GM21528 (cell line): Measurements from ENCODE around the gene RYR1.
"Not testable (repeated sequence)": the region's sequence is repeated elsewhere in the genome, so short reads cannot be mapped to it uniquely, and the experiment has no call there.

Experiments used
- ATAC-seq: cut with Tn5 transposase; IDR thresholded peaks from one replicate; pipeline ENCODE4 v1.9.1; 2021; ENCODE audit warnings: mild to moderate bottlenecking, moderate library complexity; ENCODE audit not compliant: unreplicated experiment, low FRiP score

Gene RYR1

DNA sequence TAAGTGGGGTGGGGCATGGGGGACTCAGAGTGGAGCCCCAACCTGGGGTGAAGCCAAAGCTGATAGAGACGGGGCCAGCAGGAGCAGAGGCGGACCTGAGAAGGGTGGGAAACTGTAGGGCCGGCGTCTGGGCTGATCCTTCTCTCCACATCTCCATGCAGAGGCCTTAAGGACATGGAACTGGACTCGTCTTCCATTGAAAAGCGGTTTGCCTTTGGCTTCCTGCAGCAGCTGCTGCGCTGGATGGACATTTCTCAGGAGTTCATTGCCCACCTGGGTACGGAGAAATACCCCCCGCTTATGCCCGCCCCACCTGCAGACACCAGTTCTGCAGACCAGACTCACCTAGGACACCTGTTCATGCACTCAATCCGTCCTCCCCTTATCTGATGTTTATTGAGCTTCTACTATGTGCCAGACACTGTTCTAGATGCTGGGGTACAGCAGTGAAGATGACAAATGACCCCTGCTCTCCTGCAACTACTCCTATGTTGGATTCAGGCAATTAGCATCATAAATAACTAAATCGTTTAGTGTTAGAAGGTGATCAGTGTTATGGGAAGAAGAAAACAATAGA, 74.1 kb downstream of the RYR1 start:
- no peak for ATAC-seq

DNA sequence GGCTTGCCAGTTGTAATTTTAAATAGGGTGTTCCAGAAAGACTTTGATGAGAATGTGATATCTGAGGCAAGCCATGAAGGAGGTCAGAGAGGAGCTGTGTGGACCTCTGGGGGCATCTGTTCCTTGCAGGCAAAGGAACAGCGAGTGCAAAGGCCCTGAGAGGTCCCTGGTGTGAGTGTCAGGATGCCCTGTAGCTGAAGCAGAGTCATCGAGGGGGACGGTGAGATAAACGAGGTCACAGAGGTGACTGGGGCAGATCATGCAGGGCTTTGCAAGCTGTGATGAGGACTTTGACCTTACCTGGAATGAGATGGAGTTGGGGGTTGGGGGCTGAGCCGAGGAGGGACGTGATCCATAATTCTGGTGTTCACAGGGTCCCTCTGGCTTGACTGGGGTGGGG, 75.0 kb downstream of the RYR1 start:
- ATAC-seq: no peak

DNA sequence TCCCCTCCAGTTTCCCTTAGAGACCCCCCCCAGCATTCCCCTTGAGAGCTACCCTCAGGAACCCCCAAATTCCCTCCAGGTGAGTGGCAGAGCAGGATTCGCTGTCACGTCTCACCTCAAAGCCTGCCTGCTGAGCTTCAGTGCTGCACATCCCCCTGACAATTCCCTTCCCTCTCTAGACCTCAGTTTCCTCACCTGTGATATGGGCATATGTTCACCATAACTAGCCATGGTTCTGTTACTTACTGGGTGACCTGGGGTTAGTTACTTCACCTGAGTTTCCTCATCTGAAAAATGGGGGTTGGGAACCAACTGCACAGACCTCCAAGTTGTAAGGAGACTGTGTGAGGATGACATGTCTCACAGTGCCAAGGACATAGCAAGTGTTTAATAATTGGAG, 75.5 kb downstream of the RYR1 start:
- ATAC-seq: no peak

DNA sequence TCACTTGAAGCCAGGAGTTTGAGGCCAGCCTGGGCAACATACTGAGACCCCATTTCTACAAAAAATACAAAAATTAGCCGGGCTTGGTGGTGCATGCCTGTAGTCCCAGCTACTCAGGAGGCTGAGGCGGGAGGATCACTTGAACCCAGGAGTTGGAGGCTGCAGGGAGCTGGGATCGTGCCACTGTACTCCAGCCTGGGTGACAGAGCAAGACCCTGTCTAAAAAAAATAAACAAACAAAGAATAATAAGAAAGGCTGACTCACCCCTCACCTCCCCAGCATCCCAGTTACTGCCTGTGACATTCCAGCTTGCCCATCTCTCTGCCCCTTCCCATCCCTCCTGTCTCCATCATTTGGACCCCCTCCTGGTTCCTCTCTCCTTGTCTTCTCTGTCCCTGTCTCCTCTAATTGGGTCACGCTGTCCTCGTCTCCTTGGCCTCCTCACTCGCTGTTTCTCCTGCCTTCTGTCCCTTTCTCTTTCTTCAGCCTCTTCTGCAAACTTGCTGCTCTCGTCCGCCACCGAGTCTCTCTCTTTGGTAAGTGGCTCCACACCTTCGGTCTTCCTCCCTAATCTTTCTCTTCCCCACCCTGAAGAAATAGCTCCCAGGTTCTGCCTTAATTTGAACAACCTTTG, 77.7 kb downstream of the RYR1 start:
- no peak for ATAC-seq

DNA sequence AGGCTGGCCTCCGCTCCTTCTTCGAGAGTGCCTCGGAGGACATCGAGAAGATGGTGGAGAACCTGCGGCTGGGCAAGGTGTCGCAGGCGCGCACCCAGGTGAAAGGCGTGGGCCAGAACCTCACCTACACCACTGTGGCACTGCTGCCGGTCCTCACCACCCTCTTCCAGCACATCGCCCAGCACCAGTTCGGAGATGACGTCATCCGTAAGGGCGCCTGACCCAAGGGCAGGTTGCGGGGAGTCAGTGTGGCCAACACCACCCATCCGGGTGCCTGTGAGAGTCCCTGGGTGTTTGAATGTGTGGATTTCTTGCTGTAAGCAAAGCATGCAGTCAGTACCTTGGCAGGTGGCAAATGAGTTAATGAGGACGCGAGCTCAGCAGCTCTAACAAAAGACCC, 78.8 kb downstream of the RYR1 start:
- ATAC-seq: no peak

DNA sequence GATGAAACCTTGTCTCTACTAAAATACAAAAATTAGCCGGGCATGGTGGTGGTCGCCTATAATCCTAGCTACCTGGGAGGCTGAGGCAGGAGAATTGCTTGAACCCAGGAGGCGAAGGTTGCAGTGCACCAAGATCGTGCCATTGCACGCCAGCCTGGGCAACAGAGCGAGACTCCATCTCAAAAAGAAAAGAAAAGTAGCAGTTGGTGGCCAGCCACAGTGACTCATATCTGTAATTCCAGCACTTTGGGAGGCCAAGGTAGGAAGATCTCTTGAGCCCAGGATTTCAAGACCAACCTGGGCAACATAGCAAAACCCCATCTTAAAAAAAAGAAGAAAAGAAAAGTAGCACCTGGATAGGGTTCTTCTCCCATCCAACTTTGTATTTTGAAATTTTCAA, 79.7 kb downstream of the RYR1 start:
- not testable (repeated sequence) for ATAC-seq

DNA sequence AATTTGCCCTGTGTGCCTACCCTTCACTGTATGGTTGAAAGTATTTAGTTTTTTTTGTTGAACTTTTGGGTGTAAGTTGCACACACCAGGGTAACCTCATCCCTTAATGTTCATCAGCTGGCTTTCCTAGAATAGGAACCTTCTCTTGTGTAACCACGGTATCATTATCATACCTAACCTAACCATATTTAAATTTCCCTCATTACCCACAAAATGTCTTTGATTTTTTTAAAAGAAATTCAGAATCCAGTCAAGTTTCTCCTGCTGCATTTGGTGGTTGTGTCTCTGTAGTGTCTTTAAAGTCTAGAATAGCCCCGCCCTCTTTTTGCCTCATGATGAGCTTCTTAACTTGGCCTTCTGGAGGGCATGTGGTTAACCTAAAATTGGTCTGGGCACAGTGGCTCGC, 80.3 kb downstream of the RYR1 start:
- ATAC-seq: no peak

DNA sequence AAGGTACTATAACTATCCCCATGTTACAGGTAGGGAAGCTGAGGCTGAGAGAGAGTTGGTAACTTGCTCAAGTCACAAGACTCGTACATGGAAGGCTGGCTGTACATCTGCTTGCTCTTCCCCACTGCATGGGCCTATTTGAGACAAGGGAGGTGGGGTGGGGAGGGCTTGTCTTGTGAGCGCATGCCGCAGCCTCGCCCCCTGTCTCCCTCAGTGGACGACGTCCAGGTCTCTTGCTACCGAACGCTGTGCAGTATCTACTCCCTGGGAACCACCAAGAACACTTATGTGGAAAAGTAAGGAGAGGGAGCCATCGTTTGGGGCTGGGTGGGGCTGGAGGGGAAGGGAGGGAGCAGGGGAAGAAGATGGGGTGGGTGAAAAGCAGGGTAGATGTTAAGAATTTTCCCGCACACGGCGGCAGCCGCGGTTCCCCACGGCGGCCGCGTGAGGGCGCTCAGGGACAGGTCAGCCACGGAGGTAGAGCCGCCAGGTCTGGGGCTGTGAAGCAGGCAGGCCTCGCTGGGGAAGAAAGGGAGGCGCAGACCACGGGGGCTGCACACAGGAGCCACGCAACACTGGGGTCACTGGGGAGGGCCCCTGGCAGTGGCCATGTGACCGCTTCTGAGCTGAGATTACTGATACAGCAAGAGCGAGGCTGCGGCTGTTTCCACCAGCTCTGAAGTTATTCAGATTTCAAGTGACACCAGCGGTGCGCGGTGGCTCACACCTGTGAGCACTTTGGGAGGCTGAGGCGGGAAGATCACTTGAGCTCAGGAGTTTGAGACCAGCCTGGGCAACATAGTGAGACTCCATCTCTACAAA, 81.5 kb downstream of the RYR1 start:
- no peak for ATAC-seq

DNA sequence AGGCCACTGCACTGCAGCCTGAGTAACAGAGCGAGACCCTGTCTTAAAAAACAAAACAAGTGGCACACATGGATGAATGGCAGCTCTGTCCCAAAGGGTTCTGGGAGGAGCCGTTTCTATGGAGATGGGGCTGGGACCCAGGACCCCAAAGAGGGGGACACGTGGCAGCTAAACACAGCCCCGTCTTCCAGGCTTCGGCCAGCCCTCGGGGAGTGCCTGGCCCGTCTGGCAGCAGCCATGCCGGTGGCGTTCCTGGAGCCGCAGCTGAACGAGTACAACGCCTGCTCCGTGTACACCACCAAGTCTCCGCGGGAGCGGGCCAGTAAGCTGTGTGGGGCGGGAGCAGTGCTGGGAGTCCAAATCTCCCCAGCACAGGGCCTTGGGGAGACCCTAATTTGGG, 82.4 kb downstream of the RYR1 start:
- no peak for ATAC-seq

DNA sequence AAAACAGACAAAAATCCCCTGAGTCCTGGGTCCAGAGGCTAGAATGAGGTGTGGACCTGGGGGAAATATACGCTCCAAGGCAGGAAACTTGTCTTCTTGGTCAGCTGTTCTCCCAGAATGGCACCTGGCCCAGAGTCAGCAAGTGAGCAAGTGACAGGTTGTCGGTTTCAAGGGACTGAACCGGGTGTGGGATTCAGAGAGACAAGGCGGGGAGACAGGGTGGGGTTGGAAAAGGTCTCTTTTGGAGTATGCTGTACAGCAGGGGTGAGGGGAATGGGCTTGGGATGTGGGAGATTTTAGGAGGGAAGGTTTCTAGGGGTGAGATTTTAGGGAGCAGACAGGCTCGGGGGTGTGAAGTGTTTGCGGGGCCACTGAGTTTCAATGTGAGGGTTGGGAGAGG, 83.3 kb downstream of the RYR1 start:
- no peak for ATAC-seq

DNA sequence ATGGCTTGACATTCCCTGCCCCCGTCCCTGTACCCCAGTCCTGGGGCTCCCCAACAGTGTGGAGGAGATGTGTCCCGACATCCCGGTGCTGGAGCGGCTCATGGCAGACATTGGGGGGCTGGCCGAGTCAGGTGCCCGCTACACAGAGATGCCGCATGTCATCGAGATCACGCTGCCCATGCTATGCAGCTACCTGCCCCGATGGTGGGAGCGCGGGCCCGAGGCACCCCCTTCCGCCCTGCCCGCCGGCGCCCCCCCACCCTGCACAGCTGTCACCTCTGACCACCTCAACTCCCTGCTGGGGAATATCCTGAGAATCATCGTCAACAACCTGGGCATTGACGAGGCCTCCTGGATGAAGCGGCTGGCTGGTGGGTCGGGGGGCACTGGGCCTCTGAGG, 83.8 kb downstream of the RYR1 start:
- no peak for ATAC-seq

DNA sequence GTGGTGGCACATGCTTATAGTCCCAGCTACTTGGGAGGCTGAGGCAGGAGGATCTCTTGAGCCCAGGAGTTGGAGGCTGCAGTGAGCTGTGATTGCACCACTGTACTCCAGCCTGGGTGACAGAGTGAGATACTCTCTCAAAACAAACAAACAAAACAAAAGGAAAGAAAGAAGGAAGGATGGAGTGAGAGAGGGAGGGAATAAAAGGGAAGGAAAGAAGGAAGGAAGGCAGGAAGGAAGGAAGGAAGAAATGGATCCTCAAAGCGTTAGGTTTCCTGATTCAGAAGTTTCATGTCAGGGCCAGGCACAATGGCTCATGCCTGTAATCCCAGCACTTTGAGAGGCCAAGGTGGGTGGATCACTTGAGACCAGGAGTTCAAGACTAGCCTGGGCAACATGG, 84.5 kb downstream of the RYR1 start:
- not testable (repeated sequence) for ATAC-seq

DNA sequence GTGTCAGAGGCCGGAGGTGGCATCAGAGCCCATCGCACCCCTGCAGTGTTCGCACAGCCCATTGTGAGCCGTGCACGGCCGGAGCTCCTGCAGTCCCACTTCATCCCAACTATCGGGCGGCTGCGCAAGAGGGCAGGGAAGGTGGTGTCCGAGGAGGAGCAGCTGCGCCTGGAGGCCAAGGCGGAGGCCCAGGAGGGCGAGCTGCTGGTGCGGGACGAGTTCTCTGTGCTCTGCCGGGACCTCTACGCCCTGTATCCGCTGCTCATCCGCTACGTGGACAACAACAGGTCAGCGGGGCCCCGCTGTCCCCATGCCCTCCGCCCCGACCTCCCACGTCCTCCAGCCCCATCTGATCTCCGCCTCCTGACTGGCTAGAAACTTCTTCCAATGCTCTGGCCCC, 85.7 kb downstream of the RYR1 start:
- ATAC-seq: no peak

DNA sequence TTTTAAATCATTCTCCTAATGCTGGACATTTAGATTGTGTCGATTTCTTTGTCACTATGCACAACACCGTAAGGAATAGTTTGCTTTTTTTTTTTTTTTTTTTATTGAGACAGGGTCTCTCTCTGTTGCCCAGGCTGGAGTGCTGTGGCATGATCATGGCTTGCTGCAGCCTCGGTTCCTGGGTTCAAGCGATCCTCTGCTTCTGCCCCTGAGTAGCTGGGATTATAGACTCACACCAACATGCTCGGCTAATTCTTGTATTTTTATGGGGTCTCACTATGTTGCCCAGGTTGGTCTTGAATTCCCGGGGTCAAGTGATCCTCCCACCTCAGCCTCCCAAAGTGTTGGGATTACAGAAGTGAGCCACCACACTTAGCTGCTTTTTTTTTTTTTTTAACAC, 86.5 kb downstream of the RYR1 start:
- ATAC-seq: no peak

DNA sequence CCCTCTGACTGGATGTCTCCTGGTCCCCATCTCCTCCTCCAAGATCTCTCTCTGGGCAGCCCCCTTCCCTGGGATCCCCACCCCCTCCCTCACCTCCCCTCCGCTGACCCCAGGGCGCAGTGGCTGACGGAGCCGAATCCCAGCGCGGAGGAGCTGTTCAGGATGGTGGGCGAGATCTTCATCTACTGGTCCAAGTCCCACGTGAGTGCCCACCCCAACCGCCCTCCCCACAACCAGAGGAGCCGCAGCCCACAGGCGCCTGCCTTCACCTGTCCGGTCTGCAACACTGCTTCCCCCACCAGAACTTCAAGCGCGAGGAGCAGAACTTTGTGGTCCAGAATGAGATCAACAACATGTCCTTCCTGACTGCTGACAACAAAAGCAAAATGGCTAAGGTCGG, 89.4 kb downstream of the RYR1 start:
- no peak for ATAC-seq

DNA sequence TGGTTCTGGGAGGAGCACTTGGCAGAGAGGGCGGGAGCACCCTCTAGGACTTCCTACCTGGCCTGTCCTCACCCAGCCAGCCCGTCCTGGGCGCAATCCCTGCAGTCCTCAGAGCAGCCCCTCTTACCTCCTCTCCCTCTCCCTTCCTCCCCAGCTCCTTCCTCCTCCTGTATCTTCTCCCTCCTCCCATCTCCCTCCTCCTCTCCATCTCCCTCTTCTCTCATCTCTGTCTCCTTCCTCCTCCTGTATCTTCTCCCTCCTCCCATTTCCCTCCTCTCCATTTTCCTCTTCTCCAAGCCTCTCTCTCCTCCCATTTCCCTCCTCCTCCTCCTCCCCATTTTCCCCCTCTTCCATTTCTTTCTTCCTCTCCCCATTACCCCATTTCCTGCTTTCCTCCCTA, 89.8 kb downstream of the RYR1 start:
- no peak for ATAC-seq

DNA sequence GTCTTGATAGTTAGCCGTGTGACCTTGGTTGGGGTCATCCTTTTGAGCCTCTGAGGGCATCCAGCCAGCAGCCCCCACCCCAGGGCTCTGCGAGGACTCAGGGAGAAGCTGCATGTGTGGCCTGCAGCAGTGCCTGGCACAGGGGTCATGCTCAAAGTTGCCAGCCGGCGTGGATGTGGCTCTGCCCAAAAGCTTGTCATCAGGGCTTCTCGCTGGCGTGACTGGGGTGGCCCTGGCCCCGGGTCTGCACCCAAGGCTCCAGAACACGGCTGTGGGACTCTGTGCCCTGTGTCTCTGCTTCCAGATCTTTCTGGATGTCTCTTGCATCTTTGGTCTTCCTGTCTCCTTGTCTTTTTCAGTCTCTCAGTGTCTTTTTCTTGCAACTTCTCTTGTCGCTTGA, 90.9 kb downstream of the RYR1 start:
- ATAC-seq: no peak

DNA sequence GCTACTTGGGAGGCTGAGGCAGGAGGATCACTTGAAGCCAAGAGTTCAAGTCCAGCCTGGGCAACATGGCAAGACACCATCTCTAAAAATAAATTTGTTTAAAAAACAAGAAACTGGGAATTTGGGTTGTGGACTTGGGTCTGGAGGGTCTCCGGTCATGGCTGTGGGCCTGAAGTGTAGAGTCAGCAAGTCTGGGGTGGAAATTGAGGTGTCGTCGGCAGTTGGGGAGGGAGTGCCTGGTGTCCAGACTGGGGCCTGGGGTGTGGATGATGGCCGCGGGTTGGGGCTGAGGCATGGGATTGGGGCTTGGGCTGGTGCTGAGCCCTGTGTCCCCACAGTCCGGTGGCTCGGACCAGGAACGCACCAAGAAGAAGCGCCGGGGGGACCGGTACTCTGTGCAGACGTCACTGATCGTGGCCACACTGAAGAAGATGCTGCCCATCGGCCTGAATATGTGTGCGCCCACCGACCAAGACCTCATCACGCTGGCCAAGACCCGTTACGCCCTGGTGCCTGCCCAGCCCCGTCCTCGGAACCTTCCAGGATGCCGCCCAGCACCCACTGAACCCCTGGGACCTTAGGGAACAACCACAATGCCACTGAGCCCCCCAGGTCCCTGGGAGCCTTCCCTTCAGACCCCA, 91.6 kb downstream of the RYR1 start:
- ATAC-seq: no peak

DNA sequence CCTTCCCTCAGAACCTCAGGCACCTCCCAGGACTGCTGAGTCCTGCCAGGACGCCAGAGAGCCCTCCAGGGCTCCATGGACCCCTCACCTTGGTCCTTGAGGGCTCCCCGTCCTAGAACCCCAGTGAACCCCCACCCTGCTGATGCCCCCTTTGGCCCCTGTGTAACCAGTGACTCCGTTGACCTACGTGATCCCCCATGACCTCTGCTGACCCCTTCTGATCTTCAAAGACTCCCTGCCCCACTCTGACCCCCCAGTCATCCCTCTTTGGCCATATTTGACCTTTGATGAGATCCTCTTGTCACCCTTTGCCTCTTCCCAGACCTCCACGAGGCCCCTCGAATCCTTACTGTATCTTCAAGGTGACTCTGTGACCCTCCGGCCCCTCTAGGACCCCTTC, 92.9 kb downstream of the RYR1 start:
- no peak for ATAC-seq

DNA sequence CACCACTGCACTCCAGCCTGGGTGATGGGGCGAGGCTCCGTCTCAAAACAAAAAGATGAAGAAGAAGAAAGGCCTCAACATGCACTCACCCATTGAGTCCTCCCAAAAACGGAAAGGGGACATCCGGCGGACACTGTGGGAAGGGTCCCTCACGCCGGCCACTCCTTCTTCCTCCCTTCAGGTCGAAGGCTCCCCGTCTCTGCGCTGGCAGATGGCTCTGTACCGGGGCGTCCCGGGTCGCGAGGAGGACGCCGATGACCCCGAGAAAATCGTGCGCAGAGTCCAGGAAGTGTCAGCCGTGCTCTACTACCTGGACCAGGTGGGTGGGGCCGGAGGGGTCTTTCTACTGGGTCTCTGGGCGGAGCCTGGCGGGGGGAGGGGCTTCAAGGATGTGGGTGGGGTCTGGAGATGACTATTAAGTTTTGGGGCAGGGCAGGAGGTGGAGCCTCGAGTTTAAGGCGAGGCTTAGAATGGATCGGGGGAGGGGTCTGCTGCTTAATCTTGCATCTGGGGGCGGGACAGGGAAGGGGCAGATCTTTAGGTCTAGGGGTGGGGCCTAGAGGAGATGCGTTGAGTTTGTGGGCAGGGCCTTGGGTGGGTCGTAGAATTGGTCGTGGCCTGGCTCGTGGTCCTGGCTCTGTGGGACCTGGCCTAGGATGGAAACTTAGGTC, 94.1 kb downstream of the RYR1 start:
- ATAC-seq: no peak

DNA sequence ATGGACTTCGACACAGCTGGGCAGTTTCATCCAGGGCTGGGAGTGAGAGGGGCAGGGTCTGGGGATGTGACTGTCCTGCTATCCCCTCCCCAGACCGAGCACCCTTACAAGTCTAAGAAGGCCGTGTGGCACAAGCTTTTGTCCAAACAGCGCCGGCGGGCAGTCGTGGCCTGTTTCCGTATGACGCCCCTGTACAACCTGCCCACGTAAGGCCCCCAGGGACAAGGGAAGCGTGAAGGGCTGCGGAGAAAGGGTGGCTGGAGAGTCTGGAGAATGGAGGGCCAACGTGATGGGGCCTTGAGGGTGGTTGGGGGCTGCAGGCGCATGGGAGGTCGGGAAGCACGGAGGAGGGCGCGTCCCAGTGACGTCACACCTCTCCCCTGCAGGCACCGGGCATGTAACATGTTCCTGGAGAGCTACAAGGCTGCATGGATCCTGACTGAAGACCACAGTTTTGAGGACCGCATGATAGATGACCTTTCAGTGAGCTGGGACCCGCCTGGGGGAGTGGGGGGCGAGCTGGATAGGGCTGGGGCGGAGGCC, 94.8 kb downstream of the RYR1 start:
- ATAC-seq: no peak
